GM12864 (cell line): ENCODE measurements around the gene OS9.

Experiments used
- DNase-seq: peaks from one replicate; pipeline ENCODE4 v3.0.0-alpha.2; 2011; ENCODE audit warnings: low read depth
- H3K4me3 ChIP-seq: 2 replicates; pipeline ENCODE4 v1.5.1; 2011; ENCODE audit warnings: mild to moderate bottlenecking, low read depth, low read length, control low read depth
- CTCF ChIP-seq: IDR thresholded peaks from 2 replicates; pipeline ENCODE4 v1.5.1; 2011; ENCODE audit warnings: low read depth, mild to moderate bottlenecking, moderate library complexity, low read length, control low read depth, inconsistent platforms; ENCODE audit errors: missing control alignments

Gene OS9

GRCh38 chr12:57757771-57758170, 63.8 kb downstream of the OS9 start:
- no peak for TF ChIP-seq CTCF
- DNase-seq = no peak

GRCh38 chr12:57758552-57759359, 64.8 kb downstream of the OS9 start:
- H3K4me3 ChIP-seq = no peak overlapping the region
- no peak for DNase-seq
- TF ChIP-seq CTCF = no peak

More at GRCh38 chr12:57757771-57758170, 63.8 kb downstream of the OS9 start:
- H3K4me3 ChIP-seq = no peak overlapping the region

GRCh38 chr12:57759360-57759980, 65.5 kb downstream of the OS9 start:
- no peak overlapping the region for H3K4me3 ChIP-seq
- TF ChIP-seq CTCF = peak; percentile 65
- DNase-seq = no peak

- no peak for TF ChIP-seq CTCF
- H3K4me3 ChIP-seq = no peak overlapping the region
- DNase-seq = no peak
Observed at GRCh38 chr12:57760347-57760982, 66.5 kb downstream of the OS9 start.

GRCh38 chr12:57761391-57761998, 67.6 kb downstream of the OS9 start:
- no peak overlapping the region for H3K4me3 ChIP-seq
- no peak for TF ChIP-seq CTCF
- no peak for DNase-seq

GRCh38 chr12:57762463-57762862, 68.5 kb downstream of the OS9 start:
- TF ChIP-seq CTCF = no peak
- no peak for DNase-seq
- no peak overlapping the region for H3K4me3 ChIP-seq
